GM21825 (cell line): ENCODE data around the gene CADPS.

Experiments
- ATAC-seq: cut with Tn5 transposase; IDR thresholded peaks from one replicate; pipeline ENCODE4 v1.9.1; 2021; ENCODE audit warnings: mild to moderate bottlenecking, moderate library complexity; ENCODE audit not compliant: unreplicated experiment

The CADPS gene

GRCh38 chr3:62531981-62532380, 343.2 kb downstream of the CADPS start:
- no peak for ATAC-seq

GRCh38 chr3:62531493-62531892, 343.7 kb downstream of the CADPS start:
- ATAC-seq, result no peak

- ATAC-seq, result no peak
Observed at GRCh38 chr3:62529230-62529629, 346.0 kb downstream of the CADPS start.

GRCh38 chr3:62527474-62527873, 347.7 kb downstream of the CADPS start:
- no peak for ATAC-seq

GRCh38 chr3:62525281-62525680, 349.9 kb downstream of the CADPS start:
- ATAC-seq, result no peak

- ATAC-seq, result no peak
Observed at GRCh38 chr3:62523672-62524071, 351.5 kb downstream of the CADPS start.

- ATAC-seq, result no peak
Observed at GRCh38 chr3:62521464-62522105, 353.6 kb downstream of the CADPS start.

- no peak for ATAC-seq
Observed at GRCh38 chr3:62503516-62503915, 371.7 kb downstream of the CADPS start.

- ATAC-seq, result no peak
Observed at GRCh38 chr3:62502315-62503300, 372.6 kb downstream of the CADPS start.

- no peak for ATAC-seq
Observed at GRCh38 chr3:62501289-62501668, 373.9 kb downstream of the CADPS start.

GRCh38 chr3:62500556-62501288, 374.5 kb downstream of the CADPS start:
- ATAC-seq, result no peak

GRCh38 chr3:62497156-62497555, 378.1 kb downstream of the CADPS start:
- no peak for ATAC-seq

- ATAC-seq, result no peak
Observed at GRCh38 chr3:62496503-62496902, 378.7 kb downstream of the CADPS start.

- ATAC-seq, result no peak
Observed at GRCh38 chr3:62493109-62493801, 382.0 kb downstream of the CADPS start.

GRCh38 chr3:62482961-62483360, 392.3 kb downstream of the CADPS start:
- no peak for ATAC-seq

- no peak for ATAC-seq
Observed at GRCh38 chr3:62481962-62482361, 393.3 kb downstream of the CADPS start.

GRCh38 chr3:62480056-62480455, 395.2 kb downstream of the CADPS start:
- no peak for ATAC-seq

GRCh38 chr3:62479326-62479725, 395.9 kb downstream of the CADPS start:
- no peak for ATAC-seq

GRCh38 chr3:62475306-62475705, 399.9 kb downstream of the CADPS start:
- ATAC-seq, result no peak

GRCh38 chr3:62467966-62468722, 407.1 kb downstream of the CADPS start:
- no peak for ATAC-seq
